Measurements from ENCODE around the gene DHX57. TPM values are rescaled to one million over a fixed set of nuclear protein-coding genes. Genes with fewer than 3 reads are reported as not detected.

Gene DHX57
- total RNA-seq, 1 donor: 28.9 TPM

- H3K4me3 ChIP-seq (ENCODE audit: low read depth, low read length): no peak overlapping the region
- no peak for TF ChIP-seq CTCF (IDR thresholded peaks at IDR 0.05; ENCODE audit: insufficient read depth, low read depth, low read length)
- no peak for DNase-seq (ENCODE audit: low read depth)
These were observed 34.1 kb upstream of the DHX57 start for GRCh38 chr2:38909872-38910271.

- H3K4me3 ChIP-seq (ENCODE audit: low read depth, low read length): no peak overlapping the region
- DNase-seq (ENCODE audit: low read depth): no peak
- TF ChIP-seq CTCF (IDR thresholded peaks at IDR 0.05; ENCODE audit: insufficient read depth, low read depth, low read length): no peak
These were observed 32.2 kb upstream of the DHX57 start for GRCh38 chr2:38907743-38908562.

GRCh38 chr2:38907242-38907641, 31.5 kb upstream of the DHX57 start:
- TF ChIP-seq CTCF (IDR thresholded peaks at IDR 0.05; ENCODE audit: insufficient read depth, low read depth, low read length): no peak
- DNase-seq (ENCODE audit: low read depth): no peak
- H3K4me3 ChIP-seq (ENCODE audit: low read depth, low read length): no peak overlapping the region

GRCh38 chr2:38905251-38905650, 29.5 kb upstream of the DHX57 start:
- H3K4me3 ChIP-seq (ENCODE audit: low read depth, low read length): no peak overlapping the region
- DNase-seq (ENCODE audit: low read depth): no peak
- no peak for TF ChIP-seq CTCF (IDR thresholded peaks at IDR 0.05; ENCODE audit: insufficient read depth, low read depth, low read length)

GRCh38 chr2:38900726-38901125, 25.0 kb upstream of the DHX57 start:
- no peak overlapping the region for H3K4me3 ChIP-seq (ENCODE audit: low read depth, low read length)
- no peak for TF ChIP-seq CTCF (IDR thresholded peaks at IDR 0.05; ENCODE audit: insufficient read depth, low read depth, low read length)
- no peak for DNase-seq (ENCODE audit: low read depth)

- no peak for DNase-seq (ENCODE audit: low read depth)
- TF ChIP-seq CTCF (IDR thresholded peaks at IDR 0.05; ENCODE audit: insufficient read depth, low read depth, low read length): no peak
- no peak overlapping the region for H3K4me3 ChIP-seq (ENCODE audit: low read depth, low read length)
These were observed 22.5 kb upstream of the DHX57 start for GRCh38 chr2:38898256-38898655.

GRCh38 chr2:38892819-38893218, 17.1 kb upstream of the DHX57 start:
- H3K4me3 ChIP-seq (ENCODE audit: low read depth, low read length): no peak overlapping the region
- TF ChIP-seq CTCF (IDR thresholded peaks at IDR 0.05; ENCODE audit: insufficient read depth, low read depth, low read length): no peak
- DNase-seq (ENCODE audit: low read depth): no peak

All from fibroblast of villous mesenchyme (primary cell).